Measurements from ENCODE around the gene ARHGEF25.

DNA sequence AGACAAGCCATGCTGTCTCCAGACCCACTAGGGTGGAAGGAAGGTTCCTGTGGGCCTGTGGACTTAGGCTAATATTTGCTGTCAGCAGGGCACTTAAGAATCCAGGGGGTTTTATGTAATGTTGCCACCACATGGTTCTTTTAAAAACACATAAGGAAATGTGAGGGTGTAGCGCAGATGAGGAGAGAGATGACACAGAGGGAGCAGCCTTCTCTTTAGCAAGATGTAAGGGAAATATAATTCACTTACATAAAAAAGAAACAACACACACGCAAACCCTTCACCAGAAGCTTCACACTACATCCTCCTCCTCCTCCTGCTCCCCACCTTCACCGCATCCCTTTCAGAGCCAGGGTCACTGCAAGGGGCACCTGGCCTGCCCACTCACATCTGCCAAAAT, 25.1 kb upstream of the ARHGEF25 start:
- TF ChIP-seq, protein P1, sequence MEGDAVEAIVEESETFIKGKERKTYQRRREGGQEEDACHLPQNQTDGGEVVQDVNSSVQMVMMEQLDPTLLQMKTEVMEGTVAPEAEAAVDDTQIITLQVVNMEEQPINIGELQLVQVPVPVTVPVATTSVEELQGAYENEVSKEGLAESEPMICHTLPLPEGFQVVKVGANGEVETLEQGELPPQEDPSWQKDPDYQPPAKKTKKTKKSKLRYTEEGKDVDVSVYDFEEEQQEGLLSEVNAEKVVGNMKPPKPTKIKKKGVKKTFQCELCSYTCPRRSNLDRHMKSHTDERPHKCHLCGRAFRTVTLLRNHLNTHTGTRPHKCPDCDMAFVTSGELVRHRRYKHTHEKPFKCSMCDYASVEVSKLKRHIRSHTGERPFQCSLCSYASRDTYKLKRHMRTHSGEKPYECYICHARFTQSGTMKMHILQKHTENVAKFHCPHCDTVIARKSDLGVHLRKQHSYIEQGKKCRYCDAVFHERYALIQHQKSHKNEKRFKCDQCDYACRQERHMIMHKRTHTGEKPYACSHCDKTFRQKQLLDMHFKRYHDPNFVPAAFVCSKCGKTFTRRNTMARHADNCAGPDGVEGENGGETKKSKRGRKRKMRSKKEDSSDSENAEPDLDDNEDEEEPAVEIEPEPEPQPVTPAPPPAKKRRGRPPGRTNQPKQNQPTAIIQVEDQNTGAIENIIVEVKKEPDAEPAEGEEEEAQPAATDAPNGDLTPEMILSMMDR (IDR thresholded peaks at IDR 0.05 in 4 of 5, conservative IDR thresholded peaks at IDR 0.05 in 1 of 5), result no peak
- no peak for TF ChIP-seq POLR2A (IDR thresholded peaks at IDR 0.05)
